Measurements from ENCODE around the gene NALCN.

DNA sequence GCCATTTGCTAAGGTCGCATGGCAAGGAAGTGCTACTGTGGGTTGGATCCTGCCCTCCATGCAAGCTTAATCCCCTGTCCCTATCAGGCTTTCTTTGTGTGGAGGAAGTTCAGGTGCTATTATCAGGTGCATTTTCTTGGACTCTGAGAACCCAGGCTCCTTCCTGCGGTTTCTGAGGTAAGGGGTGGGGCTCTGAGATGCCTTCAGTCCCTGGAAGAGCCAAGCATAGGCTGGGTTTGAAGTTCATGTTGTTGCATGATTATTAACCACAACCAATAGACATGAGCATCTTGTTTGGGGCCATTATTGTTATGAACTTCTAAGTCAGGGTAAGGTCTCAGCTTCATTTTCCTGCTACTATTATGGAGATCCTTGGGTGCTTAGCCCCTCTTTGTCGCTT, 109.5 kb downstream of the NALCN start:
- TF ChIP-seq BHLHE40 (IDR thresholded peaks at IDR 0.05; ENCODE audit: borderline replicate concordance in 1 of 2, low read depth in 2 of 2, low read length in 1 of 2) (no peak), ATF7 (IDR thresholded peaks at IDR 0.05; ENCODE audit: low read depth) (no peak), BCL11A (IDR thresholded peaks at IDR 0.05; ENCODE audit: low read depth, low read length) (no peak), SREBF1 (IDR thresholded peaks at IDR 0.05; ENCODE audit: low read length) (no peak), MTA3 (IDR thresholded peaks at IDR 0.05; ENCODE audit: borderline replicate concordance, low read length) (no peak), POLR2A (IDR thresholded peaks at IDR 0.05; ENCODE audit: low read depth, low read length) (no peak), EZH2 (IDR thresholded peaks at IDR 0.05; ENCODE audit: borderline replicate concordance, control insufficient read depth, low read depth, low read length) (no peak), SP1 (IDR thresholded peaks at IDR 0.05; ENCODE audit: low read depth, low read length) (no peak)
- TF ChIP-seq, protein P1, sequence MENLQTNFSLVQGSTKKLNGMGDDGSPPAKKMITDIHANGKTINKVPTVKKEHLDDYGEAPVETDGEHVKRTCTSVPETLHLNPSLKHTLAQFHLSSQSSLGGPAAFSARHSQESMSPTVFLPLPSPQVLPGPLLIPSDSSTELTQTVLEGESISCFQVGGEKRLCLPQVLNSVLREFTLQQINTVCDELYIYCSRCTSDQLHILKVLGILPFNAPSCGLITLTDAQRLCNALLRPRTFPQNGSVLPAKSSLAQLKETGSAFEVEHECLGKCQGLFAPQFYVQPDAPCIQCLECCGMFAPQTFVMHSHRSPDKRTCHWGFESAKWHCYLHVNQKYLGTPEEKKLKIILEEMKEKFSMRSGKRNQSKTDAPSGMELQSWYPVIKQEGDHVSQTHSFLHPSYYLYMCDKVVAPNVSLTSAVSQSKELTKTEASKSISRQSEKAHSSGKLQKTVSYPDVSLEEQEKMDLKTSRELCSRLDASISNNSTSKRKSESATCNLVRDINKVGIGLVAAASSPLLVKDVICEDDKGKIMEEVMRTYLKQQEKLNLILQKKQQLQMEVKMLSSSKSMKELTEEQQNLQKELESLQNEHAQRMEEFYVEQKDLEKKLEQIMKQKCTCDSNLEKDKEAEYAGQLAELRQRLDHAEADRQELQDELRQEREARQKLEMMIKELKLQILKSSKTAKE (IDR thresholded peaks at IDR 0.05; ENCODE audit: low read depth, poor library complexity, severe bottlenecking): no peak
- TF ChIP-seq, protein P2, sequence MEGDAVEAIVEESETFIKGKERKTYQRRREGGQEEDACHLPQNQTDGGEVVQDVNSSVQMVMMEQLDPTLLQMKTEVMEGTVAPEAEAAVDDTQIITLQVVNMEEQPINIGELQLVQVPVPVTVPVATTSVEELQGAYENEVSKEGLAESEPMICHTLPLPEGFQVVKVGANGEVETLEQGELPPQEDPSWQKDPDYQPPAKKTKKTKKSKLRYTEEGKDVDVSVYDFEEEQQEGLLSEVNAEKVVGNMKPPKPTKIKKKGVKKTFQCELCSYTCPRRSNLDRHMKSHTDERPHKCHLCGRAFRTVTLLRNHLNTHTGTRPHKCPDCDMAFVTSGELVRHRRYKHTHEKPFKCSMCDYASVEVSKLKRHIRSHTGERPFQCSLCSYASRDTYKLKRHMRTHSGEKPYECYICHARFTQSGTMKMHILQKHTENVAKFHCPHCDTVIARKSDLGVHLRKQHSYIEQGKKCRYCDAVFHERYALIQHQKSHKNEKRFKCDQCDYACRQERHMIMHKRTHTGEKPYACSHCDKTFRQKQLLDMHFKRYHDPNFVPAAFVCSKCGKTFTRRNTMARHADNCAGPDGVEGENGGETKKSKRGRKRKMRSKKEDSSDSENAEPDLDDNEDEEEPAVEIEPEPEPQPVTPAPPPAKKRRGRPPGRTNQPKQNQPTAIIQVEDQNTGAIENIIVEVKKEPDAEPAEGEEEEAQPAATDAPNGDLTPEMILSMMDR (IDR thresholded peaks at IDR 0.05 in 2 of 3, conservative IDR thresholded peaks at IDR 0.05 in 1 of 3; ENCODE audit: control insufficient read depth in 2 of 3, extremely low read depth in 1 of 3, insufficient read depth in 1 of 3, low read depth in 3 of 3, low read length in 3 of 3): no peak
- TF ChIP-seq, protein P3, sequence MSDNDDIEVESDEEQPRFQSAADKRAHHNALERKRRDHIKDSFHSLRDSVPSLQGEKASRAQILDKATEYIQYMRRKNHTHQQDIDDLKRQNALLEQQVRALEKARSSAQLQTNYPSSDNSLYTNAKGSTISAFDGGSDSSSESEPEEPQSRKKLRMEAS (IDR thresholded peaks at IDR 0.05; ENCODE audit: low read depth, low read length): no peak
